Tibial nerve (tissue), 4 donors: ENCODE data around the gene ARSJ. TPM values are rescaled to one million over a fixed set of nuclear protein-coding genes. Genes with fewer than 3 reads are reported as not detected.

Experiments
- DNase-seq, 2 donors: peaks; one replicate each; pipeline ENCODE4 v3.0.0-alpha.2; 2019; ENCODE audit warnings: low spot score in 2 of 2
- H3K27ac ChIP-seq, 4 donors: fragments of 200-600 bp; sonication (generic) in 3 of 4; one replicate each; pipeline ENCODE4 v1.5.1; 2017 to 2019; ENCODE audit warnings: mild to moderate bottlenecking in 1 of 4
- H3K27me3 ChIP-seq, 2 donors: fragments of 200-600 bp; sonication (generic) in 1 of 2; one replicate each; pipeline versions ENCODE4 v1.5.1 to v1.6.0; 2017 to 2019
- H3K36me3 ChIP-seq, 3 donors: fragments of 200-600 bp; sonication (generic); one replicate each; pipeline ENCODE4 v1.5.1; 2018 to 2019
- H3K4me1 ChIP-seq, 4 donors: fragments of 200-600 bp; sonication (generic) in 3 of 4; one replicate each; pipeline ENCODE4 v1.5.1; 2017 to 2019
- H3K4me3 ChIP-seq, 4 donors: fragments of 200-600 bp; sonication (generic) in 3 of 4; one replicate each; pipeline ENCODE4 v1.5.1; 2017 to 2019; ENCODE audit warnings: mild to moderate bottlenecking in 1 of 4, moderate library complexity in 1 of 4
- H3K9me3 ChIP-seq, 4 donors: fragments of 200-600 bp; sonication (generic) in 3 of 4; one replicate each; pipeline ENCODE4 v1.5.1; 2017 to 2019
- CTCF ChIP-seq, 5 experiments: fragments of 200-600 bp in 3 of 5; fragments of 450-650 bp in 2 of 5; sonication (generic) in 3 of 5; IDR thresholded peaks; one replicate each; pipeline ENCODE4 v1.5.1; 2016 to 2019; ENCODE audit warnings: antibody characterized with exemption in 5 of 5, mild to moderate bottlenecking in 3 of 5, moderate library complexity in 2 of 5
- EP300 ChIP-seq, 2 donors: sonication (generic); formaldehyde crosslinking; IDR thresholded peaks; one replicate each; pipeline ENCODE4 v1.6.1; 2017; ENCODE audit warnings: antibody characterized with exemption in 2 of 2, mild to moderate bottlenecking in 1 of 2
- POLR2A ChIP-seq, 2 donors: fragments of 450-650 bp; IDR thresholded peaks; one replicate each; pipeline ENCODE4 v1.6.1; 2017; ENCODE audit warnings: antibody characterized with exemption in 2 of 2, mild to moderate bottlenecking in 2 of 2, moderate library complexity in 2 of 2
- WGBS, 2 donors: methylation state at CpG; one replicate each; pipeline ENCODE4 v1.1.5; 2018; 5-methylcytosine and 5-hydroxymethylcytosine counted together
- total RNA-seq, 4 donors: library from RNA; depleted of rRNA; stranded (reverse); fragments of >200 nt; gene quantifications; one replicate each; pipeline ENCODE4 v1.1.0, GENCODE V29; 2016

ARSJ gene
- total RNA-seq, 4 donors from 2014 or later, result 1.8 to 5.5 (median 2.1) TPM

GRCh38 chr4:113919145-113919544 is 60.3 kb downstream of the ARSJ start:
- H3K36me3 ChIP-seq, result no peaks in the 10 kb centered on the region
- no peak for DNase-seq
- no peak for TF ChIP-seq EP300 (IDR thresholded peaks at IDR 0.05)
- no peak for TF ChIP-seq CTCF (IDR thresholded peaks at IDR 0.05)
- TF ChIP-seq POLR2A (IDR thresholded peaks at IDR 0.05), result no peak
- no peak overlapping the region for H3K4me3 ChIP-seq
- H3K27me3 ChIP-seq, result no peaks in the 10 kb centered on the region
- H3K9me3 ChIP-seq, result no peaks in the 10 kb centered on the region
- H3K27ac ChIP-seq, result no peak overlapping the region
- H3K4me1 ChIP-seq, result peaks cover 0 to 15% (median 5%) of the 10 kb centered on the region in 4 donors
- WGBS, 2 donors, result 53 to 93% methylated on average over 5 of the region's 5 CpGs

- Histone ChIP-seq H3K4me3 (no peak overlapping the region), H3K36me3 (no peaks in the 10 kb centered on the region), H3K9me3 (no peaks in the 10 kb centered on the region), H3K4me1 (no peaks in the 10 kb centered on the region), H3K27me3 (no peaks in the 10 kb centered on the region), H3K27ac (no peak overlapping the region)
- DNase-seq, result no peak
- TF ChIP-seq CTCF (IDR thresholded peaks at IDR 0.05) (no peak), POLR2A (IDR thresholded peaks at IDR 0.05) (no peak), EP300 (IDR thresholded peaks at IDR 0.05) (no peak)
These were observed 70.6 kb downstream of the ARSJ start for GRCh38 chr4:113908829-113909228.

GRCh38 chr4:113907559-113907958 is 71.9 kb downstream of the ARSJ start:
- TF ChIP-seq EP300 (IDR thresholded peaks at IDR 0.05) (no peak), POLR2A (IDR thresholded peaks at IDR 0.05) (no peak), CTCF (IDR thresholded peaks at IDR 0.05) (no peak)
- H3K4me1 ChIP-seq, result no peaks in the 10 kb centered on the region
- H3K27ac ChIP-seq, result no peak overlapping the region
- no peaks in the 10 kb centered on the region for H3K27me3 ChIP-seq
- no peak for DNase-seq
- H3K9me3 ChIP-seq, result no peaks in the 10 kb centered on the region
- WGBS, 2 donors, result 54 to 97% methylated on average over 1 of the region's 1 CpG
- H3K36me3 ChIP-seq, result peaks cover 0 to 5% (median 0%) of the 10 kb centered on the region in 3 donors
- H3K4me3 ChIP-seq, result no peak overlapping the region

- DNase-seq, result no peak
- Histone ChIP-seq H3K4me3 (no peak overlapping the region), H3K27ac (no peak overlapping the region), H3K4me1 (no peaks in the 10 kb centered on the region), H3K9me3 (no peaks in the 10 kb centered on the region), H3K36me3 (peaks cover 0 to 12% (median 0%) of the 10 kb centered on the region in 3 donors), H3K27me3 (no peaks in the 10 kb centered on the region)
- TF ChIP-seq EP300 (IDR thresholded peaks at IDR 0.05) (no peak), CTCF (IDR thresholded peaks at IDR 0.05) (no peak), POLR2A (IDR thresholded peaks at IDR 0.05) (no peak)
- WGBS, 2 donors, result 94 to 100% methylated on average over 1 of the region's 1 CpG
These were observed 74.1 kb downstream of the ARSJ start for GRCh38 chr4:113905301-113905700.

GRCh38 chr4:113904877-113905276 is 74.6 kb downstream of the ARSJ start:
- no peaks in the 10 kb centered on the region for H3K9me3 ChIP-seq
- no peaks in the 10 kb centered on the region for H3K4me1 ChIP-seq
- 48 to 54% methylated on average over 1 of the region's 1 CpG for WGBS, 2 donors
- peaks cover 0 to 12% (median 0%) of the 10 kb centered on the region in 3 donors for H3K36me3 ChIP-seq
- H3K27me3 ChIP-seq, result no peaks in the 10 kb centered on the region
- DNase-seq, result no peak
- no peak for TF ChIP-seq CTCF (IDR thresholded peaks at IDR 0.05)
- TF ChIP-seq POLR2A (IDR thresholded peaks at IDR 0.05), result no peak
- TF ChIP-seq EP300 (IDR thresholded peaks at IDR 0.05), result no peak
- H3K4me3 ChIP-seq, result no peak overlapping the region
- H3K27ac ChIP-seq, result no peak overlapping the region
